Mammary epithelial cell (primary cell): Measurements from ENCODE around the gene UBE3D.

Experiments
- EZH2 ChIP-seq: IDR thresholded peaks from 2 replicates; pipeline ENCODE4 v1.6.1; 2012; ENCODE audit warnings: low read length, inconsistent platforms, borderline replicate concordance
- TF ChIP-seq, protein P1 (sequence below), 2 donors: IDR thresholded peaks in 1 of 2; conservative IDR thresholded peaks in 1 of 2; 2 replicates each; pipeline ENCODE4 v1.5.1; 2011 to 2012; ENCODE audit warnings: inconsistent platforms in 2 of 2, low read length in 2 of 2, mild to moderate bottlenecking in 2 of 2, control low read depth in 1 of 2, low read depth in 1 of 2; ENCODE audit not compliant: insufficient read depth in 1 of 2; ENCODE audit errors: extremely low read depth in 1 of 2

DNA sequence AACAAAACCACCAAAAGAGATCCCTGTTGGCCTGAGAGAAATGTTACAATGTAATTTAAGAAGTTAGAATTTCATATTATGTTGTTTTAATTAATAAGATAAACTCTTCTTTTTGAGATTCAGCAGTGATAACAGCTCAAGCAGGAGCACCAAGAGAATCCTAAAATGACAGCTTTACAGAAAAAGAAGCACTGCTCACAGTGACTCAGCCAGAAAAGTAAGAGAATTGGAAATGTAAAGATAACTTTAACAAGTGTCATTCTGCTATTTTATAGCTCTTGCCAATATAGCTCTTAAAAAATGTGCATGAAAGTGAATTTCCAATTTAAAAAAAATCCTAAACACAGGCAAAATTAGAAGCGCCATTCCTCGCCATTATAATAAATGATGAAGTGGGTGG is 111.3 kb downstream of the UBE3D start:
- TF ChIP-seq EZH2 = no peak
- TF ChIP-seq, protein P1, sequence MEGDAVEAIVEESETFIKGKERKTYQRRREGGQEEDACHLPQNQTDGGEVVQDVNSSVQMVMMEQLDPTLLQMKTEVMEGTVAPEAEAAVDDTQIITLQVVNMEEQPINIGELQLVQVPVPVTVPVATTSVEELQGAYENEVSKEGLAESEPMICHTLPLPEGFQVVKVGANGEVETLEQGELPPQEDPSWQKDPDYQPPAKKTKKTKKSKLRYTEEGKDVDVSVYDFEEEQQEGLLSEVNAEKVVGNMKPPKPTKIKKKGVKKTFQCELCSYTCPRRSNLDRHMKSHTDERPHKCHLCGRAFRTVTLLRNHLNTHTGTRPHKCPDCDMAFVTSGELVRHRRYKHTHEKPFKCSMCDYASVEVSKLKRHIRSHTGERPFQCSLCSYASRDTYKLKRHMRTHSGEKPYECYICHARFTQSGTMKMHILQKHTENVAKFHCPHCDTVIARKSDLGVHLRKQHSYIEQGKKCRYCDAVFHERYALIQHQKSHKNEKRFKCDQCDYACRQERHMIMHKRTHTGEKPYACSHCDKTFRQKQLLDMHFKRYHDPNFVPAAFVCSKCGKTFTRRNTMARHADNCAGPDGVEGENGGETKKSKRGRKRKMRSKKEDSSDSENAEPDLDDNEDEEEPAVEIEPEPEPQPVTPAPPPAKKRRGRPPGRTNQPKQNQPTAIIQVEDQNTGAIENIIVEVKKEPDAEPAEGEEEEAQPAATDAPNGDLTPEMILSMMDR (conservative IDR thresholded peaks at IDR 0.05 in 1 of 2, IDR thresholded peaks at IDR 0.05 in 1 of 2; ENCODE audit: extremely low read depth in 1 of 2, insufficient read depth in 1 of 2, low read depth in 1 of 2, low read length in 2 of 2) = no peak
